D721Med (cell line): ENCODE measurements around the gene DDX10.
"Not testable (repeated sequence)": the region's sequence is repeated elsewhere in the genome, so short reads cannot be mapped to it uniquely, and the experiment has no call there.

ENCODE experiments used
- DNase-seq: peaks from one replicate; pipeline ENCODE4 v3.0.0; 2011; ENCODE audit warnings: low spot score; ENCODE audit not compliant: insufficient read length
- FAIRE-seq: peaks from 2 replicates; lab custom pipeline; 2011; peaks lifted over from hg19 to GRCh38; lab: Jason Lieb, UNC
- CTCF ChIP-seq: IDR thresholded peaks from 2 replicates; pipeline ENCODE4 v1.5.1; 2012; ENCODE audit warnings: mild to moderate bottlenecking, control low read depth; ENCODE audit not compliant: insufficient read depth; ENCODE audit errors: missing control alignments

DDX10 gene

GRCh38 chr11:108636222-108636621 is 28.6 kb upstream of the DDX10 start:
- TF ChIP-seq CTCF = no peak
- DNase-seq (no peak), FAIRE-seq (no peak)

- DNase-seq (no peak), FAIRE-seq (no peak)
- TF ChIP-seq CTCF = no peak
Observed at GRCh38 chr11:108639146-108639545, 25.7 kb upstream of the DDX10 start.

- DNase-seq, FAIRE-seq: not testable (repeated sequence)
Observed at GRCh38 chr11:108641752-108642151, 23.1 kb upstream of the DDX10 start.

GRCh38 chr11:108643974-108644373 is 20.9 kb upstream of the DDX10 start:
- DNase-seq (no peak), FAIRE-seq (no peak)
- no peak for TF ChIP-seq CTCF

GRCh38 chr11:108645970-108646369 is 18.9 kb upstream of the DDX10 start:
- TF ChIP-seq CTCF = no peak
- FAIRE-seq = no peak
- DNase-seq = no peak

- TF ChIP-seq CTCF = no peak
- no peak for FAIRE-seq
- no peak for DNase-seq
Observed at GRCh38 chr11:108647387-108647700, 17.5 kb upstream of the DDX10 start.

- no peak for DNase-seq
- TF ChIP-seq CTCF = peak; percentile 98
- peak; percentile 88 for FAIRE-seq
Observed at GRCh38 chr11:108647701-108648527, 17.0 kb upstream of the DDX10 start.

GRCh38 chr11:108648528-108648885 is 16.4 kb upstream of the DDX10 start:
- no peak for DNase-seq
- no peak for FAIRE-seq
- TF ChIP-seq CTCF = no peak

GRCh38 chr11:108654100-108654499 is 10.8 kb upstream of the DDX10 start:
- not testable (repeated sequence) for FAIRE-seq, DNase-seq
